ENCODE measurements around the gene C5AR2. TPM values are rescaled to one million over a fixed set of nuclear protein-coding genes. Genes with fewer than 3 reads are reported as not detected.
A peak's percentile ranks its signal among the peaks of the same experiment; 100 is the strongest.
"Not testable (repeated sequence)": the region's sequence is repeated elsewhere in the genome, so short reads cannot be mapped to it uniquely, and the experiment has no call there.

Gene C5AR2
- total RNA-seq, 2 donors from 2014 or later, result 0.70 to 1.4 TPM

GRCh38 chr19:47375694-47376588 is 44.0 kb downstream of the C5AR2 start:
- Mint-ChIP-seq H3K27ac (no peak overlapping the region), H3K27me3 (no peaks in the 10 kb centered on the region)

GRCh38 chr19:47376589-47377144 is 44.7 kb downstream of the C5AR2 start:
- no peaks in the 10 kb centered on the region for H3K27me3 Mint-ChIP-seq
- no peaks in the 10 kb centered on the region for H3K9me3 ChIP-seq (ENCODE audit: control insufficient read depth, low read length, poor library complexity, severe bottlenecking)
- no peak for ATAC-seq
- H3K36me3 Mint-ChIP-seq (ENCODE audit: low read depth), result peaks cover 7% of the 10 kb centered on the region
- no peak for DNase-seq
- no peak overlapping the region for H3K4me3 Mint-ChIP-seq
- H3K27ac Mint-ChIP-seq, result no peak overlapping the region
- H3K4me1 Mint-ChIP-seq, result peaks cover 5% of the 10 kb centered on the region

More at GRCh38 chr19:47375694-47376588, 44.0 kb downstream of the C5AR2 start:
- H3K4me3 Mint-ChIP-seq, result no peak overlapping the region
- H3K4me1 Mint-ChIP-seq, result no peaks in the 10 kb centered on the region
- no peak for ATAC-seq
- H3K36me3 Mint-ChIP-seq (ENCODE audit: low read depth), result peaks cover 2% of the 10 kb centered on the region
- no peak for DNase-seq
- no peaks in the 10 kb centered on the region for H3K9me3 ChIP-seq (ENCODE audit: control insufficient read depth, low read length, poor library complexity, severe bottlenecking)

GRCh38 chr19:47377208-47377701 is 45.3 kb downstream of the C5AR2 start:
- H3K36me3 Mint-ChIP-seq (ENCODE audit: low read depth), result peaks cover 8% of the 10 kb centered on the region
- H3K4me3 Mint-ChIP-seq, result no peak overlapping the region
- H3K4me1 Mint-ChIP-seq, result peaks cover 6% of the 10 kb centered on the region
- H3K27ac Mint-ChIP-seq, result no peak overlapping the region
- no peaks in the 10 kb centered on the region for H3K27me3 Mint-ChIP-seq
- H3K9me3 ChIP-seq (ENCODE audit: control insufficient read depth, low read length, poor library complexity, severe bottlenecking), result no peaks in the 10 kb centered on the region
- no peak for ATAC-seq
- no peak for DNase-seq

GRCh38 chr19:47377801-47378200 is 45.8 kb downstream of the C5AR2 start:
- Mint-ChIP-seq H3K36me3 (ENCODE audit: low read depth) (peaks cover 8% of the 10 kb centered on the region), H3K27me3 (no peaks in the 10 kb centered on the region), H3K4me1 (peaks cover 6% of the 10 kb centered on the region), H3K27ac (no peak overlapping the region), H3K4me3 (no peak overlapping the region)
- no peak for DNase-seq
- no peaks in the 10 kb centered on the region for H3K9me3 ChIP-seq (ENCODE audit: control insufficient read depth, low read length, poor library complexity, severe bottlenecking)
- no peak for ATAC-seq

- no peaks in the 10 kb centered on the region for H3K9me3 ChIP-seq (ENCODE audit: control insufficient read depth, low read length, poor library complexity, severe bottlenecking)
- ATAC-seq (no peak), DNase-seq (no peak)
- H3K27ac Mint-ChIP-seq, result no peak overlapping the region
- H3K4me1 Mint-ChIP-seq, result peaks cover 8% of the 10 kb centered on the region
- H3K4me3 Mint-ChIP-seq, result no peak overlapping the region
- peaks cover 8% of the 10 kb centered on the region for H3K36me3 Mint-ChIP-seq (ENCODE audit: low read depth)
- H3K27me3 Mint-ChIP-seq, result no peaks in the 10 kb centered on the region
Observed at GRCh38 chr19:47378246-47378645, 46.3 kb downstream of the C5AR2 start.

GRCh38 chr19:47379381-47379938 is 47.5 kb downstream of the C5AR2 start:
- Mint-ChIP-seq H3K27me3 (no peaks in the 10 kb centered on the region), H3K4me3 (no peak overlapping the region), H3K27ac (no peak overlapping the region), H3K4me1 (peaks cover 8% of the 10 kb centered on the region), H3K36me3 (ENCODE audit: low read depth) (peaks cover 8% of the 10 kb centered on the region)
- ATAC-seq (no peak), DNase-seq (no peak)
- H3K9me3 ChIP-seq (ENCODE audit: control insufficient read depth, low read length, poor library complexity, severe bottlenecking), result no peaks in the 10 kb centered on the region

- H3K27ac Mint-ChIP-seq, result no peak overlapping the region
- H3K9me3 ChIP-seq (ENCODE audit: control insufficient read depth, low read length, poor library complexity, severe bottlenecking), result no peaks in the 10 kb centered on the region
- H3K36me3 Mint-ChIP-seq (ENCODE audit: low read depth), result peaks cover 8% of the 10 kb centered on the region
Observed at GRCh38 chr19:47380559-47380958, 48.6 kb downstream of the C5AR2 start.

GRCh38 chr19:47381121-47381520 is 49.1 kb downstream of the C5AR2 start:
- Mint-ChIP-seq H3K27ac (no peak overlapping the region), H3K4me1 (peaks cover 8% of the 10 kb centered on the region), H3K27me3 (peaks cover 9% of the 10 kb centered on the region), H3K36me3 (ENCODE audit: low read depth) (peaks cover 8% of the 10 kb centered on the region), H3K4me3 (no peak overlapping the region)
- DNase-seq, result no peak
- no peaks in the 10 kb centered on the region for H3K9me3 ChIP-seq (ENCODE audit: control insufficient read depth, low read length, poor library complexity, severe bottlenecking)
- ATAC-seq, result no peak

More at GRCh38 chr19:47380559-47380958, 48.6 kb downstream of the C5AR2 start:
- H3K27me3 Mint-ChIP-seq, result peaks cover 5% of the 10 kb centered on the region
- no peak for ATAC-seq
- no peak overlapping the region for H3K4me3 Mint-ChIP-seq
- H3K4me1 Mint-ChIP-seq, result peaks cover 8% of the 10 kb centered on the region
- DNase-seq, result no peak

- Mint-ChIP-seq H3K27me3 (peaks cover 9% of the 10 kb centered on the region), H3K4me3 (peak overlapping the region; percentile 12), H3K27ac (peak overlapping the region; percentile 89), H3K4me1 (peaks cover 8% of the 10 kb centered on the region), H3K36me3 (ENCODE audit: low read depth) (peaks cover 8% of the 10 kb centered on the region)
- ATAC-seq (peak; percentile 52), DNase-seq (no peak)
- H3K9me3 ChIP-seq (ENCODE audit: control insufficient read depth, low read length, poor library complexity, severe bottlenecking), result no peaks in the 10 kb centered on the region
Observed at GRCh38 chr19:47381653-47382279, 49.8 kb downstream of the C5AR2 start.

- not testable (repeated sequence) for H3K4me1 Mint-ChIP-seq; DNase-seq; H3K4me3 Mint-ChIP-seq; H3K36me3 Mint-ChIP-seq (ENCODE audit: low read depth); H3K27ac Mint-ChIP-seq; H3K27me3 Mint-ChIP-seq; ATAC-seq; H3K9me3 ChIP-seq (ENCODE audit: control insufficient read depth, low read length, poor library complexity, severe bottlenecking)
Observed at GRCh38 chr19:47383890-47384289, 51.9 kb downstream of the C5AR2 start.

- H3K36me3 Mint-ChIP-seq (ENCODE audit: low read depth); DNase-seq; H3K27me3 Mint-ChIP-seq; ATAC-seq; H3K9me3 ChIP-seq (ENCODE audit: control insufficient read depth, low read length, poor library complexity, severe bottlenecking); H3K4me3 Mint-ChIP-seq; H3K27ac Mint-ChIP-seq; H3K4me1 Mint-ChIP-seq: not testable (repeated sequence)
Observed at GRCh38 chr19:47384533-47384932, 52.6 kb downstream of the C5AR2 start.

- H3K4me1 Mint-ChIP-seq; H3K27ac Mint-ChIP-seq; H3K9me3 ChIP-seq (ENCODE audit: control insufficient read depth, low read length, poor library complexity, severe bottlenecking); H3K27me3 Mint-ChIP-seq; H3K36me3 Mint-ChIP-seq (ENCODE audit: low read depth); H3K4me3 Mint-ChIP-seq; ATAC-seq; DNase-seq: not testable (repeated sequence)
Observed at GRCh38 chr19:47386582-47386981, 54.6 kb downstream of the C5AR2 start.

- H3K27me3 Mint-ChIP-seq; H3K4me3 Mint-ChIP-seq; ATAC-seq; H3K4me1 Mint-ChIP-seq; H3K9me3 ChIP-seq (ENCODE audit: control insufficient read depth, low read length, poor library complexity, severe bottlenecking); H3K36me3 Mint-ChIP-seq (ENCODE audit: low read depth); DNase-seq; H3K27ac Mint-ChIP-seq: not testable (repeated sequence)
Observed at GRCh38 chr19:47387623-47388022, 55.6 kb downstream of the C5AR2 start.
